ENCODE data around the gene GGA3.
"Not testable (repeated sequence)": the region's sequence is repeated elsewhere in the genome, so short reads cannot be mapped to it uniquely, and the experiment has no call there.

The GGA3 gene

GRCh38 chr17:75218131-75218530, 43.3 kb downstream of the GGA3 start:
- DNase-seq (ENCODE audit: low read depth): no peak

GRCh38 chr17:75209061-75209460, 52.3 kb downstream of the GGA3 start:
- no peak for DNase-seq (ENCODE audit: low read depth)

GRCh38 chr17:75208161-75208560, 53.2 kb downstream of the GGA3 start:
- DNase-seq (ENCODE audit: low read depth): no peak

GRCh38 chr17:75207760-75208159, 53.6 kb downstream of the GGA3 start:
- no peak for DNase-seq (ENCODE audit: low read depth)

GRCh38 chr17:75207050-75207407, 54.4 kb downstream of the GGA3 start:
- not testable (repeated sequence) for DNase-seq (ENCODE audit: low read depth)

- DNase-seq (ENCODE audit: low read depth): no peak
Measured at GRCh38 chr17:75205793-75206163, 55.6 kb downstream of the GGA3 start.

GRCh38 chr17:75205037-75205792, 56.2 kb downstream of the GGA3 start, which contains the start of gene NUP85:
Gene NUP85, plus strand, starts transcription at chr17:75205679. Its CDS starts 83 bp downstream, at chr17:75205762.
- DNase-seq (ENCODE audit: low read depth): peak; percentile 57

- DNase-seq (ENCODE audit: low read depth): no peak
Measured at GRCh38 chr17:75199886-75200618, 61.4 kb downstream of the GGA3 start.

- no peak for DNase-seq (ENCODE audit: low read depth)
Measured at GRCh38 chr17:75194879-75195278, 66.5 kb downstream of the GGA3 start.

- no peak for DNase-seq (ENCODE audit: low read depth)
Measured at GRCh38 chr17:75191584-75191983, 69.8 kb downstream of the GGA3 start.

GRCh38 chr17:75188614-75189013, 72.8 kb downstream of the GGA3 start:
- DNase-seq (ENCODE audit: low read depth): no peak

All from non-pigmented ciliary epithelial cell (primary cell).